Measurements from ENCODE around the gene STX19. TPM values are rescaled to one million over a fixed set of nuclear protein-coding genes. Genes with fewer than 3 reads are reported as not detected.

Gene STX19
- total and polyA plus RNA-seq, 2 of the 13 experiments (the other 11 are each of a cell fraction or from before 2014, with no cell fraction given): not detected

DNA sequence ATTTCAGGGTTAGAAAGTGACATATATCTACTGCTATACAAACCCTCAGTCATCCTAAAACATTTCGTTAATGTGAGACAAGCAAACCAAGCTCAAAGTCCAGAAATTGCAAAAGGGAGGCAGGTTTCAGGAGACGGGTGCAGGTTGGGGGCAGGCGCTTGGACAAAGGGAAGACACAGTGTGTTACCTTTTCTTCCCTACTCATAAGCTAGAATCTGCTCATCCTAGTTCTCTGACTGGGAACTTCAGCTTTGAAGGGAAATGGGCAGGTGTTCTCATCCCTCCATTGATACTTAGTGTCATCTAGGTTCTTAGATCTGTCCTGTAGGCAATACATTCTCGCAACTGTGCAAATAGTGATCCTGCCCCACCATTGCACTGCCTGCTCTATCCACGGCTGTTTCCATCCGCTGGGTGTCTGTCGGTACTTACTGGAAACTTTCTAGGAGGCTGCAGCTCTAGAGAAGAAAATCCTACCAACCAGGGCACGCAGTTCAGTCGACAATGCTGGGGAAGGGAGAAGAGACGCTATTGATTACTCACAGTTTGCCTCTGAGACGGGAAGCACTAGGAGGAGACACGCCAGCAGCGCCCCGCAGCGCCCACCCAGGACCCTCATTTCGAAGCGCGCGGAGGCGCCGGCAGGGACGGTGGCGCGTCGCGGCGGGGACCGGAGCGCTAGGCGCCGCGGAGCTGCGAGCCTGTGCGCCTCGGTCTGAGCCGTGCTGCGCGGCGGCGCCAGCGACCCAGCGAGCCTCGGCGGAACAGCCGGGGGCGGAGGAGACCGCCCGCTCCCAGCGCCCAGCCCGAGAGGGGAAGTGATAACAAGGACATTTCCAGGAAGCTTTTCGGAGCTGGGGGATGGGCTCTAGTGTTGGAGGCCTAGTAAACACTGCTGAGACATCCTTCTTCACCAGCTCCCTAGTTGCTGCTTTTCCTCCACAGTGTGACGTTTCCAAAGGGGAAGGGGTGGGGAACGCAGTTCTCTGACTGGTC lies 55.0 kb downstream of the STX19 start, which contains the start of gene PROS1 (continued):
- TF ChIP-seq LRRFIP1 (CRISPR knock-in tag; conservative IDR thresholded peaks at IDR 0.05) (no peak), SNAI1 (CRISPR knock-in tag; IDR thresholded peaks at IDR 0.05; ENCODE audit: borderline replicate concordance) (no peak), ZNF777 (CRISPR knock-in tag; IDR thresholded peaks at IDR 0.05) (peak; percentile 64; the same call in 1 of the 2 replicates), BRD4 (CRISPR knock-in tag; IDR thresholded peaks at IDR 0.05) (no peak), PHF5A (CRISPR knock-in tag; IDR thresholded peaks at IDR 0.05; ENCODE audit: low read depth, unreplicated experiment) (no peak), ZNF850 (CRISPR knock-in tag; conservative IDR thresholded peaks at IDR 0.05) (no peak), ZNF543 (CRISPR knock-in tag; IDR thresholded peaks at IDR 0.05) (no peak), ZNF775 (CRISPR knock-in tag; IDR thresholded peaks at IDR 0.05; ENCODE audit: borderline replicate concordance) (no peak), ZNF333 (CRISPR knock-in tag; IDR thresholded peaks at IDR 0.05; ENCODE audit: borderline replicate concordance) (no peak), ZNF616 (CRISPR knock-in tag; IDR thresholded peaks at IDR 0.05; ENCODE audit: low read depth) (no peak), ZNF142 (CRISPR knock-in tag; IDR thresholded peaks at IDR 0.05) (no peak; the same call in 1 of the 2 replicates), RFXAP (CRISPR knock-in tag; IDR thresholded peaks at IDR 0.05; ENCODE audit: borderline replicate concordance) (no peak; the same call in 1 of the 2 replicates), ZMYM3 (CRISPR knock-in tag; IDR thresholded peaks at IDR 0.05) (no peak; the same call in 1 of the 2 replicates)
- TF ChIP-seq, protein P1, sequence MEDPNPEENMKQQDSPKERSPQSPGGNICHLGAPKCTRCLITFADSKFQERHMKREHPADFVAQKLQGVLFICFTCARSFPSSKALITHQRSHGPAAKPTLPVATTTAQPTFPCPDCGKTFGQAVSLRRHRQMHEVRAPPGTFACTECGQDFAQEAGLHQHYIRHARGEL (CRISPR knock-in tag; IDR thresholded peaks at IDR 0.05): no peak
- TF ChIP-seq, protein P2, sequence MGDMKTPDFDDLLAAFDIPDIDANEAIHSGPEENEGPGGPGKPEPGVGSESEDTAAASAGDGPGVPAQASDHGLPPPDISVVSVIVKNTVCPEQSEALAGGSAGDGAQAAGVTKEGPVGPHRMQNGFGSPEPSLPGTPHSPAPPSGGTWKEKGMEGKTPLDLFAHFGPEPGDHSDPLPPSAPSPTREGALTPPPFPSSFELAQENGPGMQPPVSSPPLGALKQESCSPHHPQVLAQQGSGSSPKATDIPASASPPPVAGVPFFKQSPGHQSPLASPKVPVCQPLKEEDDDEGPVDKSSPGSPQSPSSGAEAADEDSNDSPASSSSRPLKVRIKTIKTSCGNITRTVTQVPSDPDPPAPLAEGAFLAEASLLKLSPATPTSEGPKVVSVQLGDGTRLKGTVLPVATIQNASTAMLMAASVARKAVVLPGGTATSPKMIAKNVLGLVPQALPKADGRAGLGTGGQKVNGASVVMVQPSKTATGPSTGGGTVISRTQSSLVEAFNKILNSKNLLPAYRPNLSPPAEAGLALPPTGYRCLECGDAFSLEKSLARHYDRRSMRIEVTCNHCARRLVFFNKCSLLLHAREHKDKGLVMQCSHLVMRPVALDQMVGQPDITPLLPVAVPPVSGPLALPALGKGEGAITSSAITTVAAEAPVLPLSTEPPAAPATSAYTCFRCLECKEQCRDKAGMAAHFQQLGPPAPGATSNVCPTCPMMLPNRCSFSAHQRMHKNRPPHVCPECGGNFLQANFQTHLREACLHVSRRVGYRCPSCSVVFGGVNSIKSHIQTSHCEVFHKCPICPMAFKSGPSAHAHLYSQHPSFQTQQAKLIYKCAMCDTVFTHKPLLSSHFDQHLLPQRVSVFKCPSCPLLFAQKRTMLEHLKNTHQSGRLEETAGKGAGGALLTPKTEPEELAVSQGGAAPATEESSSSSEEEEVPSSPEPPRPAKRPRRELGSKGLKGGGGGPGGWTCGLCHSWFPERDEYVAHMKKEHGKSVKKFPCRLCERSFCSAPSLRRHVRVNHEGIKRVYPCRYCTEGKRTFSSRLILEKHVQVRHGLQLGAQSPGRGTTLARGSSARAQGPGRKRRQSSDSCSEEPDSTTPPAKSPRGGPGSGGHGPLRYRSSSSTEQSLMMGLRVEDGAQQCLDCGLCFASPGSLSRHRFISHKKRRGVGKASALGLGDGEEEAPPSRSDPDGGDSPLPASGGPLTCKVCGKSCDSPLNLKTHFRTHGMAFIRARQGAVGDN (CRISPR knock-in tag; IDR thresholded peaks at IDR 0.05): peak; percentile 80
